ENCODE results near the gene GRB14. TPM values are rescaled to one million over a fixed set of nuclear protein-coding genes. Genes with fewer than 3 reads are reported as not detected.

The GRB14 gene
- total RNA-seq, 1 donor from 2014 or later: 1.8 TPM

GRCh38 chr2:164570475-164570874 lies 50.8 kb downstream of the GRB14 start:
- DNase-seq (ENCODE audit: low read depth): no peak
- FAIRE-seq: no peak
- no peak for TF ChIP-seq CTCF (IDR thresholded peaks at IDR 0.05; ENCODE audit: insufficient read depth, low read length, severe bottlenecking)
- no peak overlapping the region for H3K4me3 ChIP-seq (ENCODE audit: low read depth, low read length)
- H3K36me3 ChIP-seq (ENCODE audit: control insufficient read depth, insufficient read depth, low read length): no peaks in the 10 kb centered on the region
- H3K27me3 ChIP-seq (ENCODE audit: control insufficient read depth, insufficient read depth, low read length): no peaks in the 10 kb centered on the region

- Histone ChIP-seq H3K36me3 (ENCODE audit: control insufficient read depth, insufficient read depth, low read length) (no peaks in the 10 kb centered on the region), H3K4me3 (ENCODE audit: low read depth, low read length) (no peak overlapping the region), H3K27me3 (ENCODE audit: control insufficient read depth, insufficient read depth, low read length) (no peaks in the 10 kb centered on the region)
- no peak for FAIRE-seq
- TF ChIP-seq CTCF (IDR thresholded peaks at IDR 0.05; ENCODE audit: insufficient read depth, low read length, severe bottlenecking): no peak
- no peak for DNase-seq (ENCODE audit: low read depth)
Measured at GRCh38 chr2:164569378-164569777, 51.9 kb downstream of the GRB14 start.

GRCh38 chr2:164568317-164568716 lies 53.0 kb downstream of the GRB14 start:
- Histone ChIP-seq H3K4me3 (ENCODE audit: low read depth, low read length) (no peak overlapping the region), H3K36me3 (ENCODE audit: control insufficient read depth, insufficient read depth, low read length) (no peaks in the 10 kb centered on the region), H3K27me3 (ENCODE audit: control insufficient read depth, insufficient read depth, low read length) (no peaks in the 10 kb centered on the region)
- TF ChIP-seq CTCF (IDR thresholded peaks at IDR 0.05; ENCODE audit: insufficient read depth, low read length, severe bottlenecking): no peak
- no peak for DNase-seq (ENCODE audit: low read depth)
- FAIRE-seq: no peak

- DNase-seq (ENCODE audit: low read depth): no peak
- Histone ChIP-seq H3K36me3 (ENCODE audit: control insufficient read depth, insufficient read depth, low read length) (no peaks in the 10 kb centered on the region), H3K4me3 (ENCODE audit: low read depth, low read length) (no peak overlapping the region), H3K27me3 (ENCODE audit: control insufficient read depth, insufficient read depth, low read length) (no peaks in the 10 kb centered on the region)
- no peak for TF ChIP-seq CTCF (IDR thresholded peaks at IDR 0.05; ENCODE audit: insufficient read depth, low read length, severe bottlenecking)
- FAIRE-seq: no peak
Measured at GRCh38 chr2:164567335-164567989, 53.8 kb downstream of the GRB14 start.

GRCh38 chr2:164565359-164565758 lies 55.9 kb downstream of the GRB14 start:
- no peaks in the 10 kb centered on the region for H3K27me3 ChIP-seq (ENCODE audit: control insufficient read depth, insufficient read depth, low read length)
- FAIRE-seq: no peak
- TF ChIP-seq CTCF (IDR thresholded peaks at IDR 0.05; ENCODE audit: insufficient read depth, low read length, severe bottlenecking): no peak
- no peak for DNase-seq (ENCODE audit: low read depth)
- H3K36me3 ChIP-seq (ENCODE audit: control insufficient read depth, insufficient read depth, low read length): no peaks in the 10 kb centered on the region
- H3K4me3 ChIP-seq (ENCODE audit: low read depth, low read length): no peak overlapping the region

GRCh38 chr2:164562666-164563065 lies 58.6 kb downstream of the GRB14 start:
- no peak for TF ChIP-seq CTCF (IDR thresholded peaks at IDR 0.05; ENCODE audit: insufficient read depth, low read length, severe bottlenecking)
- Histone ChIP-seq H3K36me3 (ENCODE audit: control insufficient read depth, insufficient read depth, low read length) (no peaks in the 10 kb centered on the region), H3K4me3 (ENCODE audit: low read depth, low read length) (no peak overlapping the region), H3K27me3 (ENCODE audit: control insufficient read depth, insufficient read depth, low read length) (no peaks in the 10 kb centered on the region)
- DNase-seq (ENCODE audit: low read depth): no peak
- no peak for FAIRE-seq
